GM10266 (cell line): Measurements from ENCODE around the gene NCR1.
"Not testable (repeated sequence)": the region's sequence is repeated elsewhere in the genome, so short reads cannot be mapped to it uniquely, and the experiment has no call there.

Experiments used
- DNase-seq: peaks from one replicate; pipeline ENCODE4 v3.0.0; 2012; ENCODE audit errors: extremely low spot score
- TF ChIP-seq, protein P1 (sequence below): IDR thresholded peaks from 2 replicates; pipeline ENCODE4 v1.5.1; 2012; ENCODE audit warnings: mild to moderate bottlenecking, low read depth; ENCODE audit not compliant: control insufficient read depth, insufficient read depth; ENCODE audit errors: missing control alignments

The NCR1 gene, protein sequence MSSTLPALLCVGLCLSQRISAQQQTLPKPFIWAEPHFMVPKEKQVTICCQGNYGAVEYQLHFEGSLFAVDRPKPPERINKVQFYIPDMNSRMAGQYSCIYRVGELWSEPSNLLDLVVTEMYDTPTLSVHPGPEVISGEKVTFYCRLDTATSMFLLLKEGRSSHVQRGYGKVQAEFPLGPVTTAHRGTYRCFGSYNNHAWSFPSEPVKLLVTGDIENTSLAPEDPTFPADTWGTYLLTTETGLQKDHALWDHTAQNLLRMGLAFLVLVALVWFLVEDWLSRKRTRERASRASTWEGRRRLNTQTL

DNA sequence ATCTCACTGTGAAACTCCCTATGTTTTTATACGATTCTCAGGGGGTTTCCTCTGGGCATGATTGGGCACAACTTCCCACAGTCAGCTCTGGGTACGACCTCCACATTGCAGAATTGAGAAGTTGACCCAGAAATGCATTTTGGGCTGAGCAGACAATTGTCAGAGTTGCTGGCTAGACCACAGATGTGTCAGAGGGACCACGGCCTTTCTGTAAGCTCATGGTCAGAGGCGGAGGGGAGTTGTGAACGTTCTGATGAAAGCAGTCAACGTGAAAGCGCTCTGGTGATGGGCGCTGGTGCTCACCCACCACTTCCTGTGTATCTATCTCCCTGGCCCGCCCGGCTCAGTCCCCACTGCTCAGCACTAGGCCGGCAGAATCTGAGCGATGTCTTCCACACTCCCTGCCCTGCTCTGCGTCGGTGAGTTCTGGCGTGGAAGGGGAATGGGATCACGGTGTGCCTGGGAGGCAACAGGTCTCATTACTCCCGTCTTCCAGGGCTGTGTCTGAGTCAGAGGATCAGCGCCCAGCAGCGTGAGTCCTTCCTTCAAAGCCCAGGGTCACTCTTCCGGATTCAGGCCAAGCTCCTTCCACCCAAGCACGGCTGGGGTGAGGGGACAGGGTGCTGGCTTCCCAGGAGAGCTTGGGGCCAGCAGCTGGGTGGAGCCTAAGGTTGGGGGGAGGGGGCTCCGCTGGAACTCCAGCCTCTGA is at the start of gene NCR1:
Gene NCR1 (plus strand): TSS at position 346 of the 709 bp plus-strand sequence. CDS start 40 bp downstream, at position 386.
- DNase-seq: no peak
- TF ChIP-seq, protein P1, sequence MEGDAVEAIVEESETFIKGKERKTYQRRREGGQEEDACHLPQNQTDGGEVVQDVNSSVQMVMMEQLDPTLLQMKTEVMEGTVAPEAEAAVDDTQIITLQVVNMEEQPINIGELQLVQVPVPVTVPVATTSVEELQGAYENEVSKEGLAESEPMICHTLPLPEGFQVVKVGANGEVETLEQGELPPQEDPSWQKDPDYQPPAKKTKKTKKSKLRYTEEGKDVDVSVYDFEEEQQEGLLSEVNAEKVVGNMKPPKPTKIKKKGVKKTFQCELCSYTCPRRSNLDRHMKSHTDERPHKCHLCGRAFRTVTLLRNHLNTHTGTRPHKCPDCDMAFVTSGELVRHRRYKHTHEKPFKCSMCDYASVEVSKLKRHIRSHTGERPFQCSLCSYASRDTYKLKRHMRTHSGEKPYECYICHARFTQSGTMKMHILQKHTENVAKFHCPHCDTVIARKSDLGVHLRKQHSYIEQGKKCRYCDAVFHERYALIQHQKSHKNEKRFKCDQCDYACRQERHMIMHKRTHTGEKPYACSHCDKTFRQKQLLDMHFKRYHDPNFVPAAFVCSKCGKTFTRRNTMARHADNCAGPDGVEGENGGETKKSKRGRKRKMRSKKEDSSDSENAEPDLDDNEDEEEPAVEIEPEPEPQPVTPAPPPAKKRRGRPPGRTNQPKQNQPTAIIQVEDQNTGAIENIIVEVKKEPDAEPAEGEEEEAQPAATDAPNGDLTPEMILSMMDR: no peak

DNA sequence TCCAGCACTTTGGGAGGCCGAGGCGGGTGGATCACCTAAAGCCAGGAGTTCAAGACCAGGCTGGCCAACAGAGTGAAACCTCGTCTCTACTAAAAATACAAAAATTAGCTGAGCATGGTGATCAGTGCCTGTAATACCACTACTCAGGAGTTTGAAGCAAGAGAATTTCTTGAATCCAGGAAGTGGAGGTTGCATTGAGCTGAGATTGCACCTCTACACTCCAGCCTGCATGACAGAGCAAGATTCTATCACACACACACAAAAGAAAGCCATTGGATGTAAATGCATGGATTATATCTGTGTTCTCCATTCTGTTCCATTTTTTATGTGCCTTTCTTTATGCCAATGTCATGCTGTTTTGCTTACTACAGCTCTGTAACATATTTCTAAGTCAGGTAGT is 47.5 kb upstream of the NCR1 start:
- not testable (repeated sequence) for DNase-seq

DNA sequence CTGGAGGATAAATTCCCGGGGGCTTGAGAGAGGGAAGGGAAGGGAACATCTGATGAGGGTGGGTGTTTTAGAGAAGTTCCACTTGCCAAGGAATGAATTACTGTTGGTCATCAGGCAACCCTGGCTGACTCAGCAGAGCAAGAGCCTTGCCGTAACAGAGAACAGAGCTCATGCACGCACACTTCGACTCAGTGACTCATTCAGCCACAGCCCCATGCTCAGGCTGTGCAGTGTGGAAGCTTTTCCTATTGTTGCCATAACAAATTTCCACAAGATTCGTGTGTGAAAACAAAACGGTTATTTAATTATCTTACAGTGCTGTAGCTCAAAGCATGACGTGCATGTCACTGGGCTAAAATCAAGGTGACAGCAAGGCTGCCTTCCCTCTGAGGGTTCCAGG is 46.5 kb upstream of the NCR1 start:
- DNase-seq: not testable (repeated sequence)

DNA sequence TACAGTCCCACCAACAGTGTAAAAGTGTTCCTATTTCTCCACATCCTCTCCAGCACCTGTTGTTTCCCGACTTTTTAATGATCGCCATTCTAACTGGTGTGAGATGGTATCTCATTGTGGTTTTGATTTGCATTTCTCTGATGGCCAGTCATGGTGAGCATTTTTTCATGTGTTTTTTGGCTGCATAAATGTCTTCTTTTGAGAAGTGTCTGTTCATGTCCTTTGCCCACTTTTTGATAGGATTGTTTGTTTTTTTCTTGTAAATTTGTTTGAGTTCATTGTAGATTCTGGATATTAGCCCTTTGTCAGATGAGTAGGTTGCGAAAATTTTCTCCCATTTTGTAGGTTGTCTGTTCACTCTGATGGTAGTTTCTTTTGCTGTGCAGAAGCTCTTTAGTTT is 42.5 kb upstream of the NCR1 start:
- not testable (repeated sequence) for DNase-seq

DNA sequence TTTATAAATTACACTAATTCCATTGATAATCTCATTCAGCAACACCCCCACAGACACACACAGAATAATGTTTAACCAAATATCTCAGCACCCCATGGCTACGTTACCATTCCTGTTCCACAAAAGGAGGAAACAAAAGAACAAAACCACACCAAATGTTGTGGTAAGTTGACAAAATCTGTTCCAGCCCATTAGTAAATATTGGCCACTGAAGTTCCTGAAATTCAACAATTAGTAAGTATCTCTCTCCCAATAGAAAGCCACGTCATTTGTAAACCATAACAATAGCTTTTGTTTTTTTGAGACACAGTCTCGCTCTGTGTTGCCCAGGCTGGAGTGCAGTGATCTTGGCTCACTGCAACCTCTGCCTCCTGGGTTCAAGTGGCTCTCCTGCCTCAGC is 34.3 kb upstream of the NCR1 start:
- TF ChIP-seq, protein P1: no peak
- DNase-seq: no peak

DNA sequence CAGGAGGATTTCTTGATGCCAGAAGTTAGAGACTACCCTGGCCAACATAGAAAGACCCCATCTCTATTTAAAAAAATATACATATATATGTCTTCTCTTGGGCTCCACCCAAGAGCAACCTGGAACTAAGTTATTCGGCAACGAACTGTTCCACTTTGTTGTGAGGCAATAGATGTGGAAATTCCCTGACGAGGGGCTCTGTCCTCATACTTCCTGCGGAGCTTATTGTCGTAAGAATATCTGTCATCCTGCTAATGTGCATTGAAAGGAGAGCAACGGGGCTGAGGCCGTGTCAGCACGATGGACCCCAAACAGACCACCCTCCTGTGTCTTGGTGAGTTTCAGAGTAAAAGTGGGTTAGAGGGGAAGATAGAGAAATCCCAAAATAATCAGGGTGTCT is 32.0 kb upstream of the NCR1 start, which contains the start of gene FCAR:
Gene FCAR (plus strand): TSS at position 246 of the 400 bp plus-strand sequence. CDS start 55 bp downstream, at position 301.
- DNase-seq: no peak
- TF ChIP-seq, protein P1: no peak

DNA sequence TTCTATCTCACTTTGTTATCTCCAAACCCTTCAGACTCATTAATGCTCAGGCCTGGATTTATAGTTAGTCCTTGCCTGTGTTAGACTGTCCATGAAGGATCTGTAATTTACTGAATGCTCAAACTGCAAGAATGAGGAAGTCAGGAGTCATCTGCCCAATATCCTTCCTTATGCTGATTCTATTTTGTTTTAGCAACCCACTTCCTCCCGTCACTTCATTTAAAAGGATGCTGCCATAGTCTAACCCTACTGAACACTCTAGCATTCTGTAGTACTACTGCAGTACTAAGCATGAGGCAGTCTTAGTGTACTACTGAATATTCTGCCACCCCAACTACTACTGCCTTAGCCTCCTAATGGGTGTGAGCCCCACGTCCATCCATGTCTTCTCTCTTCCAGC is 30.4 kb upstream of the NCR1 start:
- TF ChIP-seq, protein P1: no peak
- DNase-seq: no peak

DNA sequence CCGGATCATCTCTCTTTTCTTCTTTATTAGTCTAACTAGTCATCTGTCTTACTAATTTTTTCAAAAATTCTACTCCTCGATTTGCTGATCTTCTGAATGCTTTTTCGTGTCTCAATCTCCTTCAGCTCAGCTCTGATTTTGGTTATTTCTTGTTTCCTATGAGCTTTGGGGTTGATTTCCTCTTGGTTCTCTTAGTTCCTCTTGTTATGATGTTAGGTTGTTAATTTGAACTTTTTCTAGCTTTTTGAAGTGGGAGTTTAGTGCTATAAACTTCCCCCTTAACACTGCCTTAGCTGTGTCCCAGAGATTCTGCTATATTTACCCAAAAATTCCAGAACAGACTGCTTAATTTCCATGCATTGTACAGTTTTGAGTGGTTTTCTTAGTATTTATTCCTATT is 28.5 kb upstream of the NCR1 start:
- DNase-seq: no peak
- TF ChIP-seq, protein P1: no peak

DNA sequence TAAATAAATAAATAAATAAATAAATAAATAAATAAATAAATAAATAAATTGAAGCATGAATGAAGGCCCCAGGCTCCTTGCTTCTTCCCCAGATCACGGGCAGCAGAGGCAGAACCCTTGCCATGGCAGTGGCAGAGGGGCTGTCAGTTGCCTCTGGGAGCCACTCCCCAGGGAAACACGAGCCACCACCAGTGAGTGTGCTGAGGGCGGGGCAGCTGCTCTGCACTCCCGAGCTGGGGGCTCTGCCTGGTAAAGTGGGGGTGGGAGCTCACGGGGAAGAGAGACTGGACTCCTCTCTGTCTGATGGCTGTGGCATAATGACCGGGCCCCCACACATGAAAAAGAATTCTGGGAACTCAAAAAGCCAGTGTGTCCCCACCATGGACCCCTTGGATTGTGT is 24.1 kb upstream of the NCR1 start:
- DNase-seq: no peak
- TF ChIP-seq, protein P1: no peak
